GM12872 (cell line): ENCODE measurements around the gene SHANK1.

Experiments
- TF ChIP-seq, protein P1 (sequence below): IDR thresholded peaks from 3 replicates; pipeline ENCODE4 v1.5.1; 2011; ENCODE audit warnings: low read depth, mild to moderate bottlenecking, low read length, moderate library complexity; ENCODE audit not compliant: insufficient read depth

Gene SHANK1

DNA sequence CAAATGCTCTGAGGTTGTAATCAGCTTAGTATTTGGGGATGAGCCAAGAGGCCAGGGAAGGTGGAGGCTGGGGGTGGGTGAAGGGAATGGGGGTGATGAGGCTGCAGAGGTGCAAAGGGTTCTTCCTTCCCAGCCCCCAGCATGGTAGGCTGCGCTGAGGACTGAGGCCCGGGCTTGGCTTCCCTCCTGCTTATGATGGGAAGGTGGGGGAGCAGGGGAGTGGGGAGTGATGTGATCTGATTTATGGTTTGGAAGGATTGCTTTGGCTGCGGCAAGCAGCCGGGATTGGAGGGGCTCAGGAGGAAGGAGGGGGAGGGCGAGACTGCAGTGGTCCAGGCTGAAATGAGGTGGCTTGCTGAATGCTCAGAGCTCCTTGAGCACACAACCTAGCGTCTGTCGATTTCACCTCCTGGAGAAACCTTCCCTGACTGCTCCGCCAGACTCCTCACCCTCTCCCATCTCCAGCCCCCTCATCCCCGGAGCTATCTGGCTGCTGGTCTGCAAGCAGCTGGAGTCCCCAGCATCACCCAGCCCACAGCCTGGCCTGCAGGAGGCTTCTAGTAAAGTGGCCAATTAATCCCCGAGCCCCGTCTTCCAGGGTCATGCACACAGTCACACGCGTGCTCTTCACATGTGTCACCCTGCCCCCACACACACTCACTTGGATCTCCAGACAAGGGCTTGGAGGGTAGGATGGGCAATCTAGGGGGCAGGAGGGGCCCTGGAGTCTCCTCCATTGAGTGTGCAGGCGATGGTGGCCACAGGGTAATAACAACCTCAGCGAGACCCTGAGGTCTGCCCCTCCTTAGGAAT, 2.8 kb upstream of the SHANK1 start:
- TF ChIP-seq, protein P1, sequence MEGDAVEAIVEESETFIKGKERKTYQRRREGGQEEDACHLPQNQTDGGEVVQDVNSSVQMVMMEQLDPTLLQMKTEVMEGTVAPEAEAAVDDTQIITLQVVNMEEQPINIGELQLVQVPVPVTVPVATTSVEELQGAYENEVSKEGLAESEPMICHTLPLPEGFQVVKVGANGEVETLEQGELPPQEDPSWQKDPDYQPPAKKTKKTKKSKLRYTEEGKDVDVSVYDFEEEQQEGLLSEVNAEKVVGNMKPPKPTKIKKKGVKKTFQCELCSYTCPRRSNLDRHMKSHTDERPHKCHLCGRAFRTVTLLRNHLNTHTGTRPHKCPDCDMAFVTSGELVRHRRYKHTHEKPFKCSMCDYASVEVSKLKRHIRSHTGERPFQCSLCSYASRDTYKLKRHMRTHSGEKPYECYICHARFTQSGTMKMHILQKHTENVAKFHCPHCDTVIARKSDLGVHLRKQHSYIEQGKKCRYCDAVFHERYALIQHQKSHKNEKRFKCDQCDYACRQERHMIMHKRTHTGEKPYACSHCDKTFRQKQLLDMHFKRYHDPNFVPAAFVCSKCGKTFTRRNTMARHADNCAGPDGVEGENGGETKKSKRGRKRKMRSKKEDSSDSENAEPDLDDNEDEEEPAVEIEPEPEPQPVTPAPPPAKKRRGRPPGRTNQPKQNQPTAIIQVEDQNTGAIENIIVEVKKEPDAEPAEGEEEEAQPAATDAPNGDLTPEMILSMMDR = no peak

DNA sequence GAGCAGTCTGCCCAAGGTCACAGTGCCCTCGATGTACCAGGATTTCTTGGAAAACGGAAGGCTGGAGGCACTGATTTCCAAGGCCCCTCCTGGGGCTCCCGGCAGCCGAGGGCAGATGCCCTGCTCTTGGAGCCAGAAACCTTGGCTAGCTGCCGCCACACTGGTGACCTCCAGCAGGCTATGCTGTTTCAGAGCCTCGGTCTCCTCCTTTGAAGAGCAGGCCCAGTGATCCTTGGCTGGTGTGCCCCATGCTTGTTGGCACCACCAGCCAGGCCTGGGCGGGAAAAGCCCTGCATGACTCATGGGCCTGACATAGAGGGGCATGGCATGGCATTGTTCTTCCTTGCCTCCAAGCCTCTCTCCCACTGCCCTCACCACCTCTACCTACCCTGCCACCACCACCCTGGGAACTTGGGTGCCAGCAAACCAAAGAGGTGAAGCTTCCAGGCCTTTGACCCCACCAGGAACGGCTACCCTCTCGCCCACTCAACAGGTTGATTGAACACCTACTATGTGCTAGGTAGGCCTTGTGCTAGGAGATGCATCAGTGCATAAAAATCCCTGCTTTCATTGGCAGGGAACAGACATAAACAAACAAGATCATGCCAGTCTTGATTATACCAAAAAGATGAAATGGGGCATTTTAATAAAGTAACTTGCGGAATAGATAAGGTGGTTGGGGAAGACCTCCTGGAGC, 2.0 kb upstream of the SHANK1 start:
- TF ChIP-seq, protein P1 = no peak

DNA sequence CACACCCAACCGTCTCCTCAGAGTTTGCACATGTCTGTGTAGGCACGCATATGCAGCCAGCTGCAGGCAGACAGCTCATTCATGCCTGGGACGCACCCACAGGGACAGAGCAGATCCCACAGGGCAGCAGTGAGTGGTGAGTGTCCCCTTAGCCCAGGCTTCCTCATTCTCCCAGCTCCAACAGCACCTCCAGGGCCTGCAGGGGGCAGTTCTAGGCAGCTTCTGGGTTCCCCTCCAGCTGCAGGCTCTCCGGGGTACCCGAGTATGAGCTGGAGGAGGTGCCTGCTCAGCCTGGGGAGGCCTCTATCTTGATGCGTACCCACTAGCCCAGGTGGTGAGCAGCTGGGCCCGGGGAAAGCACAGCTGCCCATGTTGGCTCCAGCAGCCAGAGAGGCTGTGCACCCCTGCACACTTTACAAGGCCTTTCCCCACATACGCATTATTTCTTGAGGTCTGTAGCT, 1.3 kb upstream of the SHANK1 start:
- TF ChIP-seq, protein P1 = no peak

DNA sequence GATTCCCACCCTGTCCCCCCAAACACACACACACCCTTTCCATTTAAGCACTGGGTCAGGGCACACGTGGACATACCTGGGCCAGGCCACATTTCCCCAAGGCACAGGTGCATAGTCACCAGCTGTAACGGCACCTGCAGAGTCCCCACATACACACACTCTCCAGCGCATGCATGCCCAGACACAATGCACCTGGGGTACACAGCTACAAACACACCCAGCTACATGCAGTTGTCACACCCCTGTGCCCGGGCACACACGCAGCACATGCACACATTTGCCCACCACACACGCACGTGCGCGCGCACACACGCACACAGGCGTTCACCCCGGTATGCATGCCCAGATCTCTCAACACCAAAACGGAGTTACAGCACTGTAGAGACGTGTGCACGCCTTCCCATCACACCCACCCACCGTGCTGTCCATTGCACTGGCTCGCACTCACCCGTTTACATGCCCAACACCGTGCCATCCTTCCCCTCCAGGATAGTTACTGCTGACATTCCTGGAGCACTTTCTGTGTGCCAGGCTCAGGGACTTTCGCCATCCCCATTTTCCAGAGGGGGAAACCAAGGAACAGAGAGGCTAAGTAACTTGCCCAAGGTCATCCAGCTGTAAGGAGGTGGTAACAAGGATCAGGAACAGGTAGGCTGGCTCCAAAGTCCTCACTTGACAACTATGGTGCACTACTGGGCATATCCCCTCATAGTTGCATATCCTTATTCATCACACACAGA, 749 bp upstream of the SHANK1 start:
- TF ChIP-seq, protein P1 = no peak

DNA sequence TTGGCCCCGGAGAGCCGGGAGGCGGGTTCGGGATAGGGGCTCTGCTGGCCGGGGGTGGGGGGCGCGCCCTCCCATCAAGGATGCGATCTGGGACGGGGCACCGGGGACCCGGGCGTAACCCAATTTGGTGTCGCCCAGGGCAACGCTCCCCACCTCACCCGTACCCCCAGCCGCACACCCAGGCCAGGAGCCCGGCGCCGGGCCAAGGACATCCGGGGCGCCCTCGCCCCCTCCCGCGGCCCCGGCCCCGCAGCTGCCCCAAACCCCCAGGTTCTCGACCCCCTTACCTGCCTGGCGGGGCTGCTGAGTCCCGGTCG, 525 bp downstream of the SHANK1 start:
- TF ChIP-seq, protein P1 = no peak

DNA sequence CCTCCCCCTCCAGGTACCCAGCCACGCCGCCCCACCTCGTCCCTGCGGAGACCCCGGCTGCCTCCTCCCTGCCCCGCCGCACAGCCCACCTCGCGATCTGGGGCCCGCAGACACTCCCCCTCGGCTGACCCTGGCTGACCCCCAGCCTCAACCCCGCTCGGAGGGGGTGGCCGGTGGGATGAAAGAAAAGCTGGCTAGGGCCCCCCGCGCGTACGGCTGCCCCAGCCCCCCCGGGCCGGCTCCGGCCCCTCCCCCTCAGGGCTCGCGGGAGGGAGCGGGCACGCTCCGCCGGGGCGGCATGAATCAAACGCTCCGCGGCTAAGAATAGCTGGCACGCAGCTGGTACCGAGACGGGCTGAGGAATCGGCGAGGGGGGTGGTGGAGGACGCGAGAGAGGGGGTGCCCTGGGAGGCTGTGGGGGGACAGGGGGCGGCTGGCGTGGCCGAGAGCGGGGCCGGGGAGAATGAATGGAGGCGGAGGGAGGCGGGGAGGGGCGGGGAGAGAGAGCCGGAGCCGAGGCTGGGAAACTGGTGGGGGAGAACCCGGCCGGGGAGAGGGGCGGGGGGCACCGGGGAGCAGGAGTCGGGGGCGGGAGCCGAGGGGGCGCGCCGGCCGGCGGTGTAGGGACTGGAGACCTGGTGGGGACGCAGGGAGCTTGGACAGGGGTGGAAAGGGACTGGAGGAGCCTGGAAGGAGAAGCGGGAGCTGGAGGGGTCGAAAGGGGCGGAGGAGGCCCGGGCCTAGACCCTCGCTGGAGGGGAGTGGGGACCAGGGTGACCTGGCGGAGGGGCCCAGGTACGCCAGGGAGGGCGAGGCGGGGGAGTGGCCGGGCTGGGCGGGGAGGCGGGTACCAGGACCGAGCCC, 1.1 kb downstream of the SHANK1 start:
- TF ChIP-seq, protein P1 = no peak
